ENCODE data around the gene EDRF1. TPM values are rescaled to one million over a fixed set of nuclear protein-coding genes. Genes with fewer than 3 reads are reported as not detected.

Gene EDRF1
- total RNA-seq, 4 donors from 2014 or later, result 20.2 to 35.1 (median 26.3) TPM

GRCh38 chr10:125765835-125766234 lies 46.3 kb downstream of the EDRF1 start:
- DNase-seq, result no peak
- Histone ChIP-seq H3K9me3 (no peaks in the 10 kb centered on the region), H3K27ac (no peak overlapping the region), H3K4me1 (peaks cover 0 to 7% (median 4%) of the 10 kb centered on the region in 4 donors), H3K36me3 (peaks cover 0 to 27% (median 11%) of the 10 kb centered on the region in 4 donors), H3K4me3 (no peak overlapping the region), H3K27me3 (no peaks in the 10 kb centered on the region)
- TF ChIP-seq CTCF (IDR thresholded peaks at IDR 0.05) (no peak), POLR2A (IDR thresholded peaks at IDR 0.05) (no peak), POLR2AphosphoS5 (IDR thresholded peaks at IDR 0.05) (no peak), EP300 (IDR thresholded peaks at IDR 0.05; ENCODE audit: low read depth) (no peak)
- in situ Hi-C loops (cut with MboI; ENCODE audit: low pct_ligation_motif_present in 1 of 4, low pct_unique_long_range_greater_than_20kb in 1 of 4, low sequenced_read_pairs in 3 of 4) (no loop called here), intact Hi-C loops (cut with DNase I; ENCODE audit: low total_unique reads) (no loop called here)
- 89 to 100% methylated on average over 1 to 2 of the region's 2 CpGs for WGBS, 2 donors (ENCODE audit: low coverage in 1 of 2)

GRCh38 chr10:125766511-125766910 lies 47.0 kb downstream of the EDRF1 start:
- in situ Hi-C loops (cut with MboI; ENCODE audit: low pct_ligation_motif_present in 1 of 4, low pct_unique_long_range_greater_than_20kb in 1 of 4, low sequenced_read_pairs in 3 of 4) (no loop called here), intact Hi-C loops (cut with DNase I; ENCODE audit: low total_unique reads) (no loop called here)
- TF ChIP-seq POLR2AphosphoS5 (IDR thresholded peaks at IDR 0.05) (no peak), POLR2A (IDR thresholded peaks at IDR 0.05) (no peak), EP300 (IDR thresholded peaks at IDR 0.05; ENCODE audit: low read depth) (no peak), CTCF (IDR thresholded peaks at IDR 0.05) (no peak)
- H3K9me3 ChIP-seq, result no peaks in the 10 kb centered on the region
- H3K27ac ChIP-seq, result no peak overlapping the region
- 82 to 89% methylated on average over 4 of the region's 4 CpGs for WGBS, 2 donors (ENCODE audit: low coverage in 1 of 2)
- H3K4me3 ChIP-seq, result no peak overlapping the region
- peaks cover 0 to 23% (median 11%) of the 10 kb centered on the region in 4 donors for H3K36me3 ChIP-seq
- H3K27me3 ChIP-seq, result no peaks in the 10 kb centered on the region
- peaks cover 0 to 7% (median 4%) of the 10 kb centered on the region in 4 donors for H3K4me1 ChIP-seq
- no peak for DNase-seq

- intact Hi-C loops (cut with DNase I; ENCODE audit: low total_unique reads), result no loop called here
- Histone ChIP-seq H3K4me3 (no peak overlapping the region), H3K4me1 (peaks cover 0 to 7% (median 4%) of the 10 kb centered on the region in 4 donors), H3K27ac (peak overlapping the region in 3 of 4 donors; percentile 35 to 38 (median 37)), H3K27me3 (no peaks in the 10 kb centered on the region), H3K36me3 (peaks cover 0 to 16% (median 8%) of the 10 kb centered on the region in 4 donors), H3K9me3 (no peaks in the 10 kb centered on the region)
- no peak for DNase-seq
- in situ Hi-C loops (cut with MboI; ENCODE audit: low pct_ligation_motif_present in 1 of 4, low pct_unique_long_range_greater_than_20kb in 1 of 4, low sequenced_read_pairs in 3 of 4), result no loop called here
- TF ChIP-seq POLR2AphosphoS5 (IDR thresholded peaks at IDR 0.05), result peak in 1 of 3 donors; percentile 15
- no peak for TF ChIP-seq CTCF (IDR thresholded peaks at IDR 0.05)
- 60 to 62% methylated on average over 2 to 4 of the region's 4 CpGs for WGBS, 2 donors (ENCODE audit: low coverage in 1 of 2)
Observed at GRCh38 chr10:125768219-125768855, 48.8 kb downstream of the EDRF1 start.

DNA sequence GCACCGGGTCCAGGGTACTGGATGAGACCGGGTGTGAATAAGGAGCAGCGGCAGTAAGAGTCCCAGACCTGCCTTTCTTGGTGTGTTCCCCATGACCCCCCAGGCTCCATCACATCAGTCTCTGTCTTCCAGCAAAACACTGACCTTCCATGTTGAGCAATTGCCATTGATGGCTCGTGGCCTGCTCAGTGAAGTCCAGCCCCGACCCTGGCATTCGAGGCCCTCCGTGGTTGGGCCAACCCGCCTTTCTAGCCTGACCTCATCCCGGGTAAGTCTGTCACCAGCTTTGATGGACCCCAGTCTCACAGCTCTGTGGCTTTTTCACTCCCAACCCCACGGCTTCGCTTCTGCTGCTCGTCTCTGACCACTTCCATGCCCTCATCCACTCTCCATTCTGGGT lies 49.7 kb downstream of the EDRF1 start:
- Histone ChIP-seq H3K4me1 (peaks cover 0 to 7% (median 4%) of the 10 kb centered on the region in 4 donors), H3K27me3 (no peaks in the 10 kb centered on the region), H3K27ac (peak overlapping the region in 3 of 4 donors; percentile 18 to 38 (median 37)), H3K9me3 (no peaks in the 10 kb centered on the region), H3K36me3 (peaks cover 0 to 10% (median 4%) of the 10 kb centered on the region in 4 donors), H3K4me3 (no peak overlapping the region)
- 89% methylated on average over 12 of the region's 12 CpGs; no CpG with 5 or more reads in 1 of the 2 donors for WGBS, 2 donors (ENCODE audit: low coverage in 1 of 2)
- intact Hi-C loops (cut with DNase I; ENCODE audit: low total_unique reads), result no loop called here
- no peak for DNase-seq
- in situ Hi-C loops (cut with MboI; ENCODE audit: low pct_ligation_motif_present in 1 of 4, low pct_unique_long_range_greater_than_20kb in 1 of 4, low sequenced_read_pairs in 3 of 4), result no loop called here
- TF ChIP-seq EP300 (IDR thresholded peaks at IDR 0.05; ENCODE audit: low read depth) (no peak), POLR2AphosphoS5 (IDR thresholded peaks at IDR 0.05) (no peak), CTCF (IDR thresholded peaks at IDR 0.05) (no peak), POLR2A (IDR thresholded peaks at IDR 0.05) (no peak)
